ENCODE data around the gene MGAT5B.

MGAT5B gene

GRCh38 chr17:76993651-76994050 lies 125.4 kb downstream of the MGAT5B start:
- Histone ChIP-seq H2BK12ac (ENCODE audit: low read length) (no peak overlapping the region), H3K79me1 (ENCODE audit: low read length) (no peaks in the 10 kb centered on the region), H3K23ac (ENCODE audit: low read length) (no peak overlapping the region), H2BK5ac (ENCODE audit: low read depth, low read length, poor library complexity) (no peak overlapping the region), H3K9ac (ENCODE audit: low read length) (no peak overlapping the region), H2AFZ (ENCODE audit: insufficient read depth, low read length, poor library complexity) (no peak overlapping the region), H3K4me3 (ENCODE audit: low read depth, low read length) (no peak overlapping the region), H3K4ac (ENCODE audit: low read depth, low read length) (no peak overlapping the region), H2BK120ac (ENCODE audit: insufficient read depth, low read length, poor library complexity) (no peak overlapping the region), H3K79me2 (ENCODE audit: control insufficient read depth, insufficient read depth, low read length, poor library complexity) (no peaks in the 10 kb centered on the region), H2AK5ac (ENCODE audit: low read length) (no peak overlapping the region), H3K14ac (ENCODE audit: low read length) (no peak overlapping the region), H3K18ac (ENCODE audit: low read length) (no peak overlapping the region), H3K9me3 (ENCODE audit: insufficient read depth, low read depth, low read length) (no peaks in the 10 kb centered on the region), H4K8ac (ENCODE audit: low read depth, low read length) (no peak overlapping the region), H3K4me1 (ENCODE audit: control insufficient read depth in 1 of 2, insufficient read depth in 2 of 2, low read length in 2 of 2) (peaks cover 2% of the 10 kb centered on the region in 2 experiments), H3K36me3 (ENCODE audit: control insufficient read depth in 1 of 2, insufficient read depth in 2 of 2, low read length in 2 of 2) (no peaks in the 10 kb centered on the region), H3K27me3 (ENCODE audit: insufficient read depth, low read length) (no peaks in the 10 kb centered on the region), H3K4me2 (ENCODE audit: low read length) (no peak overlapping the region), H3K27ac (ENCODE audit: low read depth, low read length) (no peak overlapping the region), H4K12ac (ENCODE audit: low read depth, low read length) (no peak overlapping the region), H4K91ac (ENCODE audit: low read depth, low read length) (no peak overlapping the region)
- DNase-seq, result no peak
- WGBS (ENCODE audit: extremely low coverage, insufficient coverage, insufficient read length), result no CpG with 5 or more reads among the region's 5 CpGs

GRCh38 chr17:76994237-76994637 lies 126.0 kb downstream of the MGAT5B start:
- H2BK120ac ChIP-seq (ENCODE audit: insufficient read depth, low read length, poor library complexity), result no peak overlapping the region
- H3K27me3 ChIP-seq (ENCODE audit: insufficient read depth, low read length), result no peaks in the 10 kb centered on the region
- H3K14ac ChIP-seq (ENCODE audit: low read length), result no peak overlapping the region
- no peak overlapping the region for H3K9ac ChIP-seq (ENCODE audit: low read length)
- DNase-seq, result no peak
- no peaks in the 10 kb centered on the region for H3K9me3 ChIP-seq (ENCODE audit: insufficient read depth, low read depth, low read length)
- H3K4ac ChIP-seq (ENCODE audit: low read depth, low read length), result no peak overlapping the region
- no peak overlapping the region for H2AFZ ChIP-seq (ENCODE audit: insufficient read depth, low read length, poor library complexity)
- H3K79me1 ChIP-seq (ENCODE audit: low read length), result no peaks in the 10 kb centered on the region
- no peak overlapping the region for H3K23ac ChIP-seq (ENCODE audit: low read length)
- WGBS (ENCODE audit: extremely low coverage, insufficient coverage, insufficient read length), result no CpG with 5 or more reads among the region's 6 CpGs
- no peak overlapping the region for H3K27ac ChIP-seq (ENCODE audit: low read depth, low read length)
- peaks cover 2% of the 10 kb centered on the region in 2 experiments for H3K4me1 ChIP-seq (ENCODE audit: control insufficient read depth in 1 of 2, insufficient read depth in 2 of 2, low read length in 2 of 2)
- H4K91ac ChIP-seq (ENCODE audit: low read depth, low read length), result no peak overlapping the region
- H3K36me3 ChIP-seq (ENCODE audit: control insufficient read depth in 1 of 2, insufficient read depth in 2 of 2, low read length in 2 of 2), result no peaks in the 10 kb centered on the region
- H3K4me2 ChIP-seq (ENCODE audit: low read length), result no peak overlapping the region
- H2BK12ac ChIP-seq (ENCODE audit: low read length), result no peak overlapping the region
- no peak overlapping the region for H2BK5ac ChIP-seq (ENCODE audit: low read depth, low read length, poor library complexity)
- H3K4me3 ChIP-seq (ENCODE audit: low read depth, low read length), result no peak overlapping the region
- no peak overlapping the region for H4K8ac ChIP-seq (ENCODE audit: low read depth, low read length)
- no peaks in the 10 kb centered on the region for H3K79me2 ChIP-seq (ENCODE audit: control insufficient read depth, insufficient read depth, low read length, poor library complexity)
- H2AK5ac ChIP-seq (ENCODE audit: low read length), result no peak overlapping the region
- H4K12ac ChIP-seq (ENCODE audit: low read depth, low read length), result no peak overlapping the region
- H3K18ac ChIP-seq (ENCODE audit: low read length), result no peak overlapping the region

- no CpG with 5 or more reads among the region's 11 CpGs for whole genome bisulfite sequencing (ENCODE audit: extremely low coverage, insufficient coverage, insufficient read length)
- DNase-seq, result no peak
- no peak overlapping the region for H3K18ac ChIP-seq (ENCODE audit: low read length)
These were observed 127.3 kb downstream of the MGAT5B start for GRCh38 chr17:76995387-76996105.

GRCh38 chr17:76996741-76997694 lies 128.8 kb downstream of the MGAT5B start:
- DNase-seq, result no peak
- Histone ChIP-seq H3K9ac (ENCODE audit: low read length) (no peak overlapping the region), H3K4me2 (ENCODE audit: low read length) (no peak overlapping the region), H2BK120ac (ENCODE audit: insufficient read depth, low read length, poor library complexity) (no peak overlapping the region), H3K79me1 (ENCODE audit: low read length) (no peaks in the 10 kb centered on the region), H2AFZ (ENCODE audit: insufficient read depth, low read length, poor library complexity) (no peak overlapping the region), H3K18ac (ENCODE audit: low read length) (no peak overlapping the region), H4K91ac (ENCODE audit: low read depth, low read length) (no peak overlapping the region), H3K14ac (ENCODE audit: low read length) (no peak overlapping the region), H3K4ac (ENCODE audit: low read depth, low read length) (no peak overlapping the region), H2BK12ac (ENCODE audit: low read length) (no peak overlapping the region), H3K4me3 (ENCODE audit: low read depth, low read length) (no peak overlapping the region), H3K27me3 (ENCODE audit: insufficient read depth, low read length) (no peaks in the 10 kb centered on the region), H2BK5ac (ENCODE audit: low read depth, low read length, poor library complexity) (no peak overlapping the region), H4K12ac (ENCODE audit: low read depth, low read length) (no peak overlapping the region), H3K9me3 (ENCODE audit: insufficient read depth, low read depth, low read length) (no peaks in the 10 kb centered on the region), H3K27ac (ENCODE audit: low read depth, low read length) (no peak overlapping the region), H3K36me3 (ENCODE audit: control insufficient read depth in 1 of 2, insufficient read depth in 2 of 2, low read length in 2 of 2) (no peaks in the 10 kb centered on the region), H3K23ac (ENCODE audit: low read length) (no peak overlapping the region), H4K8ac (ENCODE audit: low read depth, low read length) (no peak overlapping the region), H3K4me1 (ENCODE audit: control insufficient read depth in 1 of 2, insufficient read depth in 2 of 2, low read length in 2 of 2) (peaks cover 2% of the 10 kb centered on the region in 2 experiments), H2AK5ac (ENCODE audit: low read length) (no peak overlapping the region), H3K79me2 (ENCODE audit: control insufficient read depth, insufficient read depth, low read length, poor library complexity) (no peaks in the 10 kb centered on the region)
- no CpG with 5 or more reads among the region's 16 CpGs for WGBS (ENCODE audit: extremely low coverage, insufficient coverage, insufficient read length)

More at GRCh38 chr17:76995387-76996105, 127.3 kb downstream of the MGAT5B start:
- Histone ChIP-seq H3K9ac (ENCODE audit: low read length) (no peak overlapping the region), H3K4ac (ENCODE audit: low read depth, low read length) (no peak overlapping the region), H2AFZ (ENCODE audit: insufficient read depth, low read length, poor library complexity) (no peak overlapping the region), H4K12ac (ENCODE audit: low read depth, low read length) (no peak overlapping the region), H2BK120ac (ENCODE audit: insufficient read depth, low read length, poor library complexity) (no peak overlapping the region), H3K27ac (ENCODE audit: low read depth, low read length) (no peak overlapping the region), H3K4me3 (ENCODE audit: low read depth, low read length) (no peak overlapping the region), H2BK5ac (ENCODE audit: low read depth, low read length, poor library complexity) (no peak overlapping the region), H3K79me1 (ENCODE audit: low read length) (no peaks in the 10 kb centered on the region), H3K9me3 (ENCODE audit: insufficient read depth, low read depth, low read length) (no peaks in the 10 kb centered on the region), H3K27me3 (ENCODE audit: insufficient read depth, low read length) (no peaks in the 10 kb centered on the region), H3K14ac (ENCODE audit: low read length) (no peak overlapping the region), H3K36me3 (ENCODE audit: control insufficient read depth in 1 of 2, insufficient read depth in 2 of 2, low read length in 2 of 2) (no peaks in the 10 kb centered on the region), H3K79me2 (ENCODE audit: control insufficient read depth, insufficient read depth, low read length, poor library complexity) (no peaks in the 10 kb centered on the region), H3K23ac (ENCODE audit: low read length) (no peak overlapping the region), H3K4me2 (ENCODE audit: low read length) (no peak overlapping the region), H2BK12ac (ENCODE audit: low read length) (no peak overlapping the region), H3K4me1 (ENCODE audit: control insufficient read depth in 1 of 2, insufficient read depth in 2 of 2, low read length in 2 of 2) (peaks cover 2% of the 10 kb centered on the region in 2 experiments), H2AK5ac (ENCODE audit: low read length) (no peak overlapping the region), H4K91ac (ENCODE audit: low read depth, low read length) (no peak overlapping the region), H4K8ac (ENCODE audit: low read depth, low read length) (no peak overlapping the region)
